Neural cell (in vitro differentiated cells): ENCODE data around the gene METTL6. TPM values are rescaled to one million over a fixed set of nuclear protein-coding genes. Genes with fewer than 3 reads are reported as not detected.

Experiments used
- H2AFZ ChIP-seq: fragments of 200-600, 300-800 bp; sonication (generic), shearing (Covaris generic); 2 replicates; pipeline ENCODE4 v1.6.0; 2014; ENCODE audit warnings: low read depth, mild to moderate bottlenecking, antibody characterized with exemption, low read length, moderate library complexity
- H3F3A ChIP-seq: fragments of 200-600 bp; shearing (Covaris generic); 2 replicates; pipeline ENCODE4 v1.6.1; 2016; ENCODE audit warnings: mild to moderate bottlenecking, moderate library complexity, mixed read lengths, antibody characterized with exemption, low read length; ENCODE audit not compliant: insufficient read depth, poor library complexity, severe bottlenecking
- H3K27ac ChIP-seq: fragments of 200-600, 300-800 bp; sonication (generic), shearing (Covaris generic); 2 replicates; pipeline ENCODE4 v1.5.1; 2014; ENCODE audit warnings: mild to moderate bottlenecking, low read length, moderate library complexity
- H3K27me3 ChIP-seq: fragments of 300-800, 200-600 bp; sonication (generic), shearing (Covaris generic); 2 replicates; pipeline ENCODE4 v1.6.0; 2014; ENCODE audit warnings: mild to moderate bottlenecking, low read depth, low read length, moderate library complexity; ENCODE audit not compliant: insufficient read depth
- H3K36me3 ChIP-seq: fragments of 300-800, 200-600 bp; sonication (generic), shearing (Covaris generic); 2 replicates; pipeline ENCODE4 v1.5.1; 2014; ENCODE audit warnings: mild to moderate bottlenecking, antibody characterized with exemption, low read length, moderate library complexity; ENCODE audit not compliant: insufficient read depth
- H3K4me2 ChIP-seq: fragments of 300-800, 200-600 bp; sonication (generic), shearing (Covaris generic); 2 replicates; pipeline ENCODE4 v1.6.0; 2014; ENCODE audit warnings: mild to moderate bottlenecking, low read length
- H3K4me3 ChIP-seq: fragments of 300-800, 200-600 bp; sonication (generic), shearing (Covaris generic); 2 replicates; pipeline ENCODE4 v1.5.1; 2014; ENCODE audit warnings: mild to moderate bottlenecking, low read length, moderate library complexity
- H3K79me2 ChIP-seq: fragments of 200-600 bp; shearing (Covaris generic); replicated peaks from 2 replicates; pipeline ENCODE4 v1.6.0; 2014; ENCODE audit warnings: mild to moderate bottlenecking, low read length, moderate library complexity; ENCODE audit not compliant: insufficient read depth
- H3K9ac ChIP-seq: fragments of 300-800, 200-600 bp; sonication (generic), shearing (Covaris generic); 2 replicates; pipeline ENCODE4 v1.6.1; 2016; ENCODE audit warnings: mild to moderate bottlenecking, low read length, mixed read lengths
- H3K9me2 ChIP-seq: fragments of 200-600 bp; shearing (Covaris generic); 2 replicates; pipeline ENCODE4 v1.6.1; 2016; ENCODE audit warnings: mild to moderate bottlenecking, low read length, mixed read lengths; ENCODE audit not compliant: insufficient read depth
- H3K9me3 ChIP-seq: fragments of 200-600, 300-800 bp; sonication (generic), shearing (Covaris generic); 2 replicates; pipeline ENCODE4 v1.6.1; 2016; ENCODE audit warnings: mild to moderate bottlenecking, mixed run types, low read length, moderate library complexity, mixed read lengths
- H4K20me1 ChIP-seq: fragments of 200-600 bp; shearing (Covaris generic); 2 replicates; pipeline ENCODE4 v1.6.1; 2016; ENCODE audit warnings: mild to moderate bottlenecking, mixed run types; ENCODE audit not compliant: insufficient read depth
- CTCF ChIP-seq: fragments of 450-650 bp; IDR thresholded peaks from 2 replicates; pipeline ENCODE4 v1.5.1; 2014; ENCODE audit warnings: antibody characterized with exemption, mild to moderate bottlenecking, moderate library complexity; ENCODE audit not compliant: poor library complexity, severe bottlenecking
- EP300 ChIP-seq: fragments of 450-650 bp; conservative IDR thresholded peaks from 2 replicates; pipeline ENCODE4 v1.6.1; 2014; ENCODE audit warnings: antibody characterized with exemption, mild to moderate bottlenecking, moderate library complexity; ENCODE audit not compliant: poor library complexity, severe bottlenecking
- EZH2 ChIP-seq: fragments of 200-600, 300-800 bp; shearing (Covaris generic), sonication (generic); IDR thresholded peaks from 2 replicates; pipeline ENCODE4 v1.6.1; 2014; ENCODE audit warnings: antibody characterized with exemption, low read length, borderline replicate concordance, mild to moderate bottlenecking; ENCODE audit not compliant: insufficient read depth, poor library complexity, severe bottlenecking
- MXI1 ChIP-seq: fragments of 450-650 bp; conservative IDR thresholded peaks from 2 replicates; pipeline ENCODE4 v1.6.1; 2014; ENCODE audit warnings: antibody characterized with exemption, mild to moderate bottlenecking; ENCODE audit not compliant: poor library complexity, severe bottlenecking
- POLR2AphosphoS5 ChIP-seq: IDR thresholded peaks from 2 replicates; pipeline ENCODE4 v1.6.1; 2012
- RAD21 ChIP-seq: fragments of 450-650 bp; conservative IDR thresholded peaks from 2 replicates; pipeline ENCODE4 v1.6.1; 2014; ENCODE audit warnings: antibody characterized with exemption, mild to moderate bottlenecking, moderate library complexity
- REST ChIP-seq: IDR thresholded peaks from 2 replicates; pipeline ENCODE4 v1.6.1; 2012; ENCODE audit warnings: borderline replicate concordance
- SMC3 ChIP-seq: fragments of 450-650 bp; conservative IDR thresholded peaks from 2 replicates; pipeline ENCODE4 v1.6.1; 2014; ENCODE audit warnings: antibody characterized with exemption, mild to moderate bottlenecking, moderate library complexity; ENCODE audit not compliant: poor library complexity
- TAF1 ChIP-seq: IDR thresholded peaks from 2 replicates; pipeline ENCODE4 v1.6.1; 2012; ENCODE audit warnings: low read depth
- polyA plus RNA-seq: library from polyadenylated mRNA; depleted of rRNA; stranded (reverse); fragments of >200 nt; gene quantifications from 2 replicates; pipeline ENCODE4 v1.2.3, GENCODE V29; 2014

Gene METTL6
- polyA plus RNA-seq, 1 donor from 2014 or later, result 60.8 TPM

- no peak overlapping the region for H2AFZ ChIP-seq
- TF ChIP-seq TAF1, result no peak
- no peak for TF ChIP-seq RAD21
- TF ChIP-seq MXI1, result no peak
- no peak for TF ChIP-seq CTCF
- no peak for TF ChIP-seq POLR2AphosphoS5
- no peak for TF ChIP-seq REST
- TF ChIP-seq SMC3, result no peak
- TF ChIP-seq EZH2, result no peak
- no peak for TF ChIP-seq EP300
- no peaks in the 10 kb centered on the region for H3K36me3 ChIP-seq
- H4K20me1 ChIP-seq, result no peaks in the 10 kb centered on the region
- no peak overlapping the region for H3K4me2 ChIP-seq
- H3K27ac ChIP-seq, result no peak overlapping the region
- no peak overlapping the region for H3K9ac ChIP-seq
- no peaks in the 10 kb centered on the region for H3K9me3 ChIP-seq
- H3K4me3 ChIP-seq, result no peak overlapping the region
- H3K9me2 ChIP-seq, result no peaks in the 10 kb centered on the region
- no peaks in the 10 kb centered on the region for H3K79me2 ChIP-seq
- H3K27me3 ChIP-seq, result no peaks in the 10 kb centered on the region
- H3F3A ChIP-seq, result no peaks in the 10 kb centered on the region
Measured at GRCh38 chr3:15455756-15456155, 28.4 kb upstream of the METTL6 start.

GRCh38 chr3:15454965-15455364 lies 27.6 kb upstream of the METTL6 start:
- TF ChIP-seq CTCF (no peak), EZH2 (no peak), POLR2AphosphoS5 (no peak), SMC3 (no peak), EP300 (no peak), MXI1 (no peak), REST (no peak), RAD21 (no peak), TAF1 (no peak)
- no peaks in the 10 kb centered on the region for H3F3A ChIP-seq
- no peak overlapping the region for H3K4me2 ChIP-seq
- no peaks in the 10 kb centered on the region for H4K20me1 ChIP-seq
- H3K9me2 ChIP-seq, result no peaks in the 10 kb centered on the region
- no peaks in the 10 kb centered on the region for H3K27me3 ChIP-seq
- no peaks in the 10 kb centered on the region for H3K79me2 ChIP-seq
- no peaks in the 10 kb centered on the region for H3K36me3 ChIP-seq
- no peak overlapping the region for H3K27ac ChIP-seq
- H3K9me3 ChIP-seq, result no peaks in the 10 kb centered on the region
- no peak overlapping the region for H3K4me3 ChIP-seq
- no peak overlapping the region for H3K9ac ChIP-seq
- no peak overlapping the region for H2AFZ ChIP-seq
